HCT116 (cell line): ENCODE data around the gene IFI27L2. TPM values are rescaled to one million over a fixed set of nuclear protein-coding genes. Genes with fewer than 3 reads are reported as not detected.

Experiments used
- ATAC-seq: fragments of 200-7000 bp; cut with Tn5 transposase; 2 replicates; pipeline ENCODE4 v1.9.1; 2020; ENCODE audit warnings: mild to moderate bottlenecking, moderate library complexity
- BruUV-seq: library from RNA; stranded (reverse); fragments of 400-500 nt; replicated peaks from 2 replicates; lab custom pipeline; 2021; lab: Mats Ljungman, UMichigan
- CTCF ChIA-PET: fragments of 300-600 bp; sonication (Branson Sonifier 250); formaldehyde crosslinking; loops from one replicate; lab custom pipeline; 2021; ENCODE audit warnings: antibody characterized with exemption; lab: Charles Lee
- POLR2A ChIA-PET: fragments of 300-600, 350-600 bp; sonication (Branson Sonifier 250); formaldehyde crosslinking; loops from one replicate; lab custom pipeline; 2021; ENCODE audit warnings: antibody characterized with exemption; lab: Charles Lee
- RAD21 ChIA-PET, 2 experiments: fragments of 300-600 bp; sonication (Branson Sonifier 250); formaldehyde crosslinking; loops; one replicate each; lab custom pipeline; 2023; ENCODE audit warnings: low total read pairs in 2 of 2; ENCODE audit not compliant: uncharacterized antibody in 2 of 2, unreplicated experiment in 2 of 2, low non-redundant PET in 1 of 2; lab: Charles Lee
- DNase-seq: peaks from one replicate; pipeline ENCODE4 v3.0.0-alpha.2; 2010; ENCODE audit warnings: low read depth, low spot score
- H2AFZ ChIP-seq: fragments of 200-600 bp; shearing (Covaris generic), sonication (generic); 2 replicates; pipeline ENCODE4 v1.6.1; 2017; ENCODE audit warnings: low read depth, mixed run types, mixed read lengths, antibody characterized with exemption, low read length; ENCODE audit not compliant: poor library complexity, severe bottlenecking
- H3K27ac ChIP-seq: 2 replicates; pipeline ENCODE4 v1.5.1; 2012; ENCODE audit warnings: low read depth, low read length
- H3K27me3 ChIP-seq: fragments of 200-600 bp; sonication (generic); 2 replicates; pipeline ENCODE4 v1.6.1; 2016; ENCODE audit warnings: mixed run types, low read length, mixed read lengths; ENCODE audit not compliant: insufficient read depth
- H3K36me3 ChIP-seq, 2 experiments: fragments of 200-500 bp in 1 of 2; fragments of 200-600 bp in 1 of 2; sonication (Bioruptor generic) in 1 of 2; sonication (generic) in 1 of 2; 2 replicates each; pipeline versions ENCODE4 v1.5.1 to v1.6.1; 2014 to 2016; ENCODE audit warnings: low read length in 2 of 2, inconsistent platforms in 1 of 2, mixed read lengths in 1 of 2, mixed run types in 1 of 2; ENCODE audit not compliant: insufficient read depth in 2 of 2, control insufficient read depth in 1 of 2
- H3K4me1 ChIP-seq, 2 experiments: fragments of 200-600 bp in 1 of 2; sonication (generic) in 1 of 2; 2 replicates each; pipeline versions ENCODE4 v1.5.1 to v1.6.1; 2012 to 2017; ENCODE audit warnings: low read length in 2 of 2, inconsistent platforms in 1 of 2, mild to moderate bottlenecking in 1 of 2, mixed read lengths in 1 of 2, mixed run types in 1 of 2, moderate library complexity in 1 of 2; ENCODE audit not compliant: insufficient read depth in 2 of 2, control insufficient read depth in 1 of 2
- H3K4me2 ChIP-seq: fragments of 200-600 bp; sonication (generic); 2 replicates; pipeline ENCODE4 v1.6.1; 2017; ENCODE audit warnings: mixed run types, low read length, mixed read lengths
- H3K4me3 ChIP-seq, 2 experiments: fragments of 200-600 bp in 1 of 2; sonication (generic) in 1 of 2; replicated peaks in 1 of 2; 2 replicates each; pipeline ENCODE4 v1.5.1; 2011 to 2016; ENCODE audit warnings: low read length in 2 of 2, control low read depth in 1 of 2, low read depth in 1 of 2, mild to moderate bottlenecking in 1 of 2, mixed read lengths in 1 of 2, mixed run types in 1 of 2
- H3K79me2 ChIP-seq: fragments of 200-600 bp; sonication (generic); 2 replicates; pipeline ENCODE4 v1.6.1; 2017; ENCODE audit warnings: mild to moderate bottlenecking, mixed run types, low read length, moderate library complexity, mixed read lengths; ENCODE audit not compliant: insufficient read depth
- H3K9ac ChIP-seq: fragments of 200-600 bp; sonication (generic); 2 replicates; pipeline ENCODE4 v1.6.1; 2016; ENCODE audit warnings: low read length, mixed read lengths
- H3K9me2 ChIP-seq: fragments of 200-600 bp; sonication (generic), shearing (Covaris generic); 2 replicates; pipeline ENCODE4 v1.6.1; 2017; ENCODE audit warnings: mixed run types, mild to moderate bottlenecking, moderate library complexity; ENCODE audit not compliant: insufficient read depth
- H3K9me3 ChIP-seq, 2 experiments: fragments of 200-500 bp in 1 of 2; fragments of 200-600 bp in 1 of 2; sonication (Bioruptor generic) in 1 of 2; sonication (generic) in 1 of 2; 2 replicates each; pipeline ENCODE4 v1.6.1; 2014 to 2017; ENCODE audit warnings: low read length in 2 of 2, mixed read lengths in 2 of 2, inconsistent platforms in 1 of 2, low read depth in 1 of 2, mild to moderate bottlenecking in 1 of 2, mixed run types in 1 of 2, moderate library complexity in 1 of 2; ENCODE audit not compliant: control insufficient read depth in 1 of 2, insufficient read depth in 1 of 2
- H4K20me1 ChIP-seq: fragments of 200-600 bp; sonication (generic), shearing (Covaris generic); 2 replicates; pipeline ENCODE4 v1.6.1; 2017; ENCODE audit warnings: mixed run types, mild to moderate bottlenecking, moderate library complexity; ENCODE audit not compliant: insufficient read depth
- CEBPB ChIP-seq: IDR thresholded peaks from 2 replicates; pipeline ENCODE4 v1.6.1; 2012; ENCODE audit warnings: low read depth
- CTCF ChIP-seq, 3 experiments: fragments of 200-600 bp in 1 of 3; sonication (generic) in 1 of 3; IDR thresholded peaks in 2 of 3; conservative IDR thresholded peaks in 1 of 3; 2 replicates each; pipeline ENCODE4 v1.5.1; 2012 to 2017; ENCODE audit warnings: low read depth in 2 of 3, low read length in 2 of 3, antibody characterized with exemption in 1 of 3, borderline replicate concordance in 1 of 3, control low read depth in 1 of 3, mild to moderate bottlenecking in 1 of 3, mixed read lengths in 1 of 3, mixed run types in 1 of 3, moderate library complexity in 1 of 3; ENCODE audit not compliant: insufficient read depth in 1 of 3
- EGR1 ChIP-seq: IDR thresholded peaks from 2 replicates; pipeline ENCODE4 v1.6.1; 2012; ENCODE audit warnings: low read depth
- FOSL1 ChIP-seq: IDR thresholded peaks from 2 replicates; pipeline ENCODE4 v1.6.1; 2012; ENCODE audit warnings: low read depth
- MAX ChIP-seq: IDR thresholded peaks from 2 replicates; pipeline ENCODE4 v1.6.1; 2012
- POLR2AphosphoS5 ChIP-seq: IDR thresholded peaks from 2 replicates; pipeline ENCODE4 v1.6.1; 2011; ENCODE audit warnings: mild to moderate bottlenecking, low read depth, low read length, moderate library complexity
- RAD21 ChIP-seq: IDR thresholded peaks from 2 replicates; pipeline ENCODE4 v1.6.1; 2012; ENCODE audit warnings: low read depth, mild to moderate bottlenecking
- REST ChIP-seq: IDR thresholded peaks from 2 replicates; pipeline ENCODE4 v1.6.1; 2012; ENCODE audit warnings: low read depth
- SIN3A ChIP-seq: IDR thresholded peaks from 2 replicates; pipeline ENCODE4 v1.6.1; 2012; ENCODE audit warnings: low read depth
- SP1 ChIP-seq: IDR thresholded peaks from 2 replicates; pipeline ENCODE4 v1.6.1; 2012; ENCODE audit warnings: low read depth
- SRF ChIP-seq: IDR thresholded peaks from 2 replicates; pipeline ENCODE4 v1.6.1; 2012; ENCODE audit warnings: low read depth
- YY1 ChIP-seq: IDR thresholded peaks from 2 replicates; pipeline ENCODE4 v1.6.1; 2011; ENCODE audit warnings: low read length, low read depth, moderate library complexity, mild to moderate bottlenecking; ENCODE audit not compliant: insufficient replicate concordance; ENCODE audit errors: extremely low read depth
- ZFX ChIP-seq: fragments of 450-650 bp; IDR thresholded peaks from 2 replicates; pipeline ENCODE4 v1.6.1; 2017
- intact Hi-C: fragments of 100-400 bp; cut with micrococcal nuclease; formaldehyde crosslinking; loops from 2 replicates; pipeline ENCODE4 v1.10.0; 2022
- total RNA-seq: library from RNA; stranded (reverse); gene quantifications from one replicate; pipeline ENCODE4 v1.2.1, GENCODE V29; 2021; ENCODE audit not compliant: unreplicated experiment

Gene IFI27L2
- total RNA-seq, 1 experiment from 2014 or later, result 42.9 TPM

GRCh38 chr14:94109915-94110250, 19.5 kb downstream of the IFI27L2 start (continued):
- TF ChIP-seq REST (no peak), MAX (no peak), CTCF (IDR thresholded peaks at IDR 0.05 in 2 of 3, conservative IDR thresholded peaks at IDR 0.05 in 1 of 3; ENCODE audit: borderline replicate concordance in 1 of 3, insufficient read depth in 1 of 3, low read depth in 2 of 3, low read length in 2 of 3) (no peak), EGR1 (no peak), SIN3A (no peak), SP1 (no peak), SRF (no peak), CEBPB (no peak), ZFX (no peak), POLR2AphosphoS5 (no peak)

GRCh38 chr14:94104731-94105130, 24.7 kb downstream of the IFI27L2 start:
- intact Hi-C loops, result no loop called here
- ChIA-PET POLR2A (interaction anchor here (0.6 kb wide), 1 partner anchor 1311 kb away, joined by 3 read pairs; no protein-coding TSS in a partner anchor), CTCF (interaction anchor here (0.8 kb wide), 1 partner anchor 32 kb away, joined by 3 read pairs; no protein-coding TSS in a partner anchor), RAD21 (no interaction called here)
- no peaks in the 10 kb centered on the region for H3K9me2 ChIP-seq
- no peaks in the 10 kb centered on the region for H4K20me1 ChIP-seq
- no peak for ATAC-seq
- no peak for TF ChIP-seq SP1
- no peak for TF ChIP-seq MAX
- TF ChIP-seq YY1, result no peak
- TF ChIP-seq POLR2AphosphoS5, result no peak
- no peak for TF ChIP-seq FOSL1
- TF ChIP-seq RAD21, result no peak
- H2AFZ ChIP-seq, result no peak overlapping the region
- H3K9ac ChIP-seq, result no peak overlapping the region
- H3K79me2 ChIP-seq, result no peaks in the 10 kb centered on the region
- no peak for DNase-seq
- no peak overlapping the region for H3K27ac ChIP-seq
- BruUV-seq, result no TSS peak
- H3K27me3 ChIP-seq, result no peaks in the 10 kb centered on the region
- H3K9me3 ChIP-seq, result no peaks in the 10 kb centered on the region
- no peaks in the 10 kb centered on the region; a peak in 1 of 4 replicates for H3K4me1 ChIP-seq
- H3K36me3 ChIP-seq, result no peaks in the 10 kb centered on the region
- H3K4me3 ChIP-seq, result no peak overlapping the region
- H3K4me2 ChIP-seq, result no peak overlapping the region
